Amygdala (tissue), 56 donors: ENCODE results near the gene ATAD3A.
"Not testable (repeated sequence)": the region's sequence is repeated elsewhere in the genome, so short reads cannot be mapped to it uniquely, and the experiment has no call there.

Experiments used
- DNase-seq, 56 donors: peaks; one replicate each; lab custom pipeline; 2025; lab: John Stamatoyannopoulos, UW

The ATAD3A gene

GRCh38 chr1:1521331-1521730 lies 9.4 kb downstream of the ATAD3A start:
- DNase-seq: no peak

- not testable (repeated sequence) for DNase-seq
These were observed 10.6 kb downstream of the ATAD3A start for GRCh38 chr1:1522536-1522935.

- not testable (repeated sequence) for DNase-seq
These were observed 11.3 kb downstream of the ATAD3A start for GRCh38 chr1:1523226-1523625.

- DNase-seq: not testable (repeated sequence)
These were observed 11.7 kb downstream of the ATAD3A start for GRCh38 chr1:1523651-1524050.

- not testable (repeated sequence) for DNase-seq
These were observed 12.9 kb downstream of the ATAD3A start for GRCh38 chr1:1524750-1525383.

GRCh38 chr1:1526476-1526875 lies 14.5 kb downstream of the ATAD3A start:
- DNase-seq: not testable (repeated sequence)

GRCh38 chr1:1527092-1527816 lies 15.3 kb downstream of the ATAD3A start:
- no peak for DNase-seq

GRCh38 chr1:1528301-1529267 lies 16.6 kb downstream of the ATAD3A start:
- DNase-seq: no peak

- DNase-seq: no peak
These were observed 17.4 kb downstream of the ATAD3A start for GRCh38 chr1:1529321-1529720.

- no peak for DNase-seq
These were observed 18.0 kb downstream of the ATAD3A start for GRCh38 chr1:1529936-1530335.

- DNase-seq: no peak
These were observed 20.0 kb downstream of the ATAD3A start for GRCh38 chr1:1531947-1532346.

- DNase-seq: not testable (repeated sequence)
These were observed 21.4 kb downstream of the ATAD3A start for GRCh38 chr1:1533176-1533893.

- DNase-seq: not testable (repeated sequence)
These were observed 21.9 kb downstream of the ATAD3A start for GRCh38 chr1:1533894-1534291.

- no peak for DNase-seq
These were observed 22.6 kb downstream of the ATAD3A start for GRCh38 chr1:1534401-1535154.

- no peak for DNase-seq
These were observed 23.4 kb downstream of the ATAD3A start for GRCh38 chr1:1535201-1536018.

GRCh38 chr1:1536019-1536937 lies 24.3 kb downstream of the ATAD3A start:
- DNase-seq: peak in 3 of 56 donors; percentile 16 to 27 (median 18)

GRCh38 chr1:1536938-1537546 lies 25.1 kb downstream of the ATAD3A start:
- no peak for DNase-seq
